HepG2 (cell line): ENCODE data around the gene CHRNB1. TPM values are rescaled to one million over a fixed set of nuclear protein-coding genes. Genes with fewer than 3 reads are reported as not detected.

Source experiments
- ATAC-seq: fragments of 200-7000 bp; cut with Tn5 transposase; 3 replicates; pipeline ENCODE4 v1.9.1; 2020; ENCODE audit warnings: mild to moderate bottlenecking, moderate library complexity
- BruUV-seq: library from RNA; stranded (reverse); fragments of 400-500 nt; replicated peaks from 2 replicates; lab custom pipeline; 2021; lab: Mats Ljungman, UMichigan
- CTCF ChIA-PET: fragments of 300-600 bp; formaldehyde crosslinking; extraction: SDS; loops from one replicate; lab custom pipeline; 2021; ENCODE audit warnings: low total read pairs, inconsistent platforms, low intra/inter-chr PET ratio; lab: Yijun Ruan, JAX
- POLR2A ChIA-PET: fragments of 350-600 bp; sonication (Branson Sonifier 250); formaldehyde crosslinking; loops from one replicate; lab custom pipeline; 2020; ENCODE audit warnings: antibody characterized with exemption, inconsistent platforms; lab: Yijun Ruan, JAX
- DNase-seq: peaks from one replicate; pipeline ENCODE4 v3.0.0-alpha.2; 2015; ENCODE audit warnings: low spot score
- FAIRE-seq: peaks from 3 replicates; lab custom pipeline; 2011; peaks lifted over from hg19 to GRCh38; lab: Jason Lieb, UNC
- H2AFZ ChIP-seq: one replicate; pipeline ENCODE4 v1.6.1; 2011; ENCODE audit warnings: low read length, inconsistent platforms
- H3K27ac ChIP-seq: fragments of 300-600 bp; 3 replicates; pipeline ENCODE4 v1.8.0; 2011; ENCODE audit warnings: mixed run types, mild to moderate bottlenecking, mixed read lengths, low read length, inconsistent platforms; ENCODE audit not compliant: insufficient read depth; ENCODE audit errors: extremely low read length
- H3K27me3 ChIP-seq, 2 experiments: fragments of 200-600 bp in 1 of 2; 2 replicates in 1 of 2; 3 replicates in 1 of 2; pipeline versions ENCODE4 v1.6.0 to v1.8.0; 2011; ENCODE audit warnings: low read length in 2 of 2, mild to moderate bottlenecking in 2 of 2, moderate library complexity in 2 of 2, inconsistent platforms in 1 of 2; ENCODE audit not compliant: insufficient read depth in 2 of 2, control insufficient read depth in 1 of 2
- H3K36me3 ChIP-seq, 2 experiments: fragments of 200-600 bp in 1 of 2; replicated peaks in 1 of 2; 2 replicates in 1 of 2; 3 replicates in 1 of 2; pipeline versions ENCODE4 v1.5.1 to v1.8.0; 2011; ENCODE audit warnings: low read length in 2 of 2, inconsistent platforms in 1 of 2; ENCODE audit not compliant: insufficient read depth in 2 of 2, control insufficient read depth in 1 of 2
- H3K4me1 ChIP-seq: 2 replicates; pipeline ENCODE4 v1.5.1; 2012; ENCODE audit warnings: low read length, inconsistent platforms; ENCODE audit not compliant: insufficient read depth
- H3K4me2 ChIP-seq: 2 replicates; pipeline ENCODE4 v1.6.0; 2011; ENCODE audit warnings: low read depth, low read length, inconsistent platforms
- H3K4me3 ChIP-seq, 3 experiments: fragments of 200-600 bp in 1 of 3; sonication (generic), shearing (Covaris generic) in 1 of 3; replicated peaks in 1 of 3; 2 replicates each; pipeline ENCODE4 v1.5.1; 2011 to 2016; ENCODE audit warnings: low read length in 3 of 3, inconsistent platforms in 2 of 3, low read depth in 2 of 3, mild to moderate bottlenecking in 2 of 3, control low read depth in 1 of 3, mixed read lengths in 1 of 3; ENCODE audit not compliant: insufficient read depth in 1 of 3
- H3K79me2 ChIP-seq: one replicate; pipeline ENCODE4 v1.6.1; 2011; ENCODE audit warnings: low read length, inconsistent platforms; ENCODE audit not compliant: insufficient read depth
- H3K9ac ChIP-seq: 2 replicates; pipeline ENCODE4 v1.6.0; 2011; ENCODE audit warnings: mild to moderate bottlenecking, low read depth, low read length, inconsistent platforms; ENCODE audit not compliant: insufficient read depth
- H3K9me3 ChIP-seq: 2 replicates; pipeline ENCODE4 v1.5.1; 2012; ENCODE audit warnings: mild to moderate bottlenecking, low read length
- H4K20me1 ChIP-seq: 2 replicates; pipeline ENCODE4 v1.6.0; 2011; ENCODE audit warnings: inconsistent platforms, mild to moderate bottlenecking, low read length, moderate library complexity; ENCODE audit not compliant: insufficient read depth
- CBX1 ChIP-seq: IDR thresholded peaks from one replicate; pipeline ENCODE4 v1.6.1; 2016; ENCODE audit warnings: antibody characterized with exemption, low read depth
- CC2D1A ChIP-seq: sonication (generic); formaldehyde crosslinking; IDR thresholded peaks from 2 replicates; pipeline ENCODE4 v1.8.1; 2023; ENCODE audit warnings: mild to moderate bottlenecking, missing genetic modification reagents
- MEF2D ChIP-seq: sonication (generic); formaldehyde crosslinking; IDR thresholded peaks from 2 replicates; pipeline ENCODE4 v1.5.1; 2020; ENCODE audit warnings: mild to moderate bottlenecking, missing genetic modification reagents
- SIX4 ChIP-seq: sonication (generic); formaldehyde crosslinking; IDR thresholded peaks from 2 replicates; pipeline ENCODE4 v1.4.0; 2020; ENCODE audit warnings: missing genetic modification reagents
- ZC3H13 ChIP-seq: sonication (generic); formaldehyde crosslinking; IDR thresholded peaks from 2 replicates; pipeline ENCODE4 v1.8.1; 2023; ENCODE audit warnings: mild to moderate bottlenecking, missing genetic modification reagents, moderate library complexity
- ZFP36 ChIP-seq: fragments of 150-350 bp; IDR thresholded peaks from 2 replicates; pipeline ENCODE4 v1.6.1; 2018; ENCODE audit warnings: borderline replicate concordance, low read length, low read depth; ENCODE audit not compliant: partially characterized antibody
- ZFP36L1 ChIP-seq: sonication (generic); formaldehyde crosslinking; IDR thresholded peaks from 2 replicates; pipeline ENCODE4 v1.8.0; 2022; ENCODE audit warnings: mild to moderate bottlenecking, missing genetic modification reagents, moderate library complexity
- ZMAT3 ChIP-seq: sonication (generic); formaldehyde crosslinking; conservative IDR thresholded peaks from 2 replicates; pipeline ENCODE4 v1.7.0; 2021; ENCODE audit warnings: missing genetic modification reagents
- ZNF232 ChIP-seq: sonication (generic); formaldehyde crosslinking; IDR thresholded peaks from 2 replicates; pipeline ENCODE4 v1.4.0; 2020; ENCODE audit warnings: missing genetic modification reagents, borderline replicate concordance
- ZNF367 ChIP-seq: sonication (generic); formaldehyde crosslinking; IDR thresholded peaks from 2 replicates; pipeline ENCODE4 v1.4.0; 2020; ENCODE audit warnings: missing genetic modification reagents, borderline replicate concordance
- ZNF766 ChIP-seq: sonication (generic); formaldehyde crosslinking; IDR thresholded peaks from 2 replicates; pipeline ENCODE4 v1.5.0; 2020; ENCODE audit warnings: missing genetic modification reagents, borderline replicate concordance
- ZNF839 ChIP-seq: sonication (generic); formaldehyde crosslinking; IDR thresholded peaks from 2 replicates; pipeline ENCODE4 v1.4.0; 2020; ENCODE audit warnings: missing genetic modification reagents, mild to moderate bottlenecking, borderline replicate concordance
- ZSCAN21 ChIP-seq: sonication (generic); formaldehyde crosslinking; IDR thresholded peaks from 2 replicates; pipeline ENCODE4 v1.8.0; 2022; ENCODE audit warnings: mild to moderate bottlenecking, missing genetic modification reagents, moderate library complexity, borderline replicate concordance
- WGBS: methylation state at CpG from one replicate; pipeline ENCODE4 v1.1.6; 2017; ENCODE audit warnings: low lambda C conversion rate; 5-methylcytosine and 5-hydroxymethylcytosine counted together
- in situ Hi-C: cut with HindIII; loops from 2 replicates; pipeline ENCODE4 v1.10.0; 2017; ENCODE audit warnings: low pct_unique_long_range_greater_than_20kb; ENCODE audit not compliant: extremely low pct_ligation_motif_present
- intact Hi-C: fragments of 100-400 bp; cut with micrococcal nuclease; formaldehyde crosslinking; loops from one replicate; pipeline ENCODE4 v1.10.0; 2022; ENCODE audit not compliant: unreplicated experiment
- polyA plus RNA-seq, 8 experiments: library from polyadenylated mRNA; depleted of rRNA in 3 of 8; stranded (reverse) in 7 of 8; unstranded in 1 of 8; fragments of >200 nt; fragmentation: Illumina TruSeq in 4 of 8; extraction: Trizol in 4 of 8; gene quantifications; 2 replicates each; pipeline versions ENCODE4 v1.2.1 to v1.2.3, GENCODE V29; 2011 to 2016; ENCODE audit warnings: low read depth in 4 of 8, missing spikeins in 1 of 8, mixed read lengths in 1 of 8; ENCODE audit not compliant: insufficient read depth in 1 of 8
- total RNA-seq, 5 experiments: library from RNA; depleted of rRNA; stranded (reverse); fragments of >200 nt; fragmentation: Illumina TruSeq; extraction: Trizol; gene quantifications; 2 replicates each; pipeline ENCODE4 v1.2.3, GENCODE V29; 2016; ENCODE audit warnings: low read depth in 1 of 5
- TF ChIP-seq, protein P1 (sequence below): sonication (generic); formaldehyde crosslinking; IDR thresholded peaks from 2 replicates; pipeline ENCODE4 v1.5.1; 2020; ENCODE audit warnings: mild to moderate bottlenecking, missing genetic modification reagents, borderline replicate concordance
- TF ChIP-seq, protein P2 (sequence below): sonication (generic); formaldehyde crosslinking; IDR thresholded peaks from 2 replicates; pipeline ENCODE4 v1.5.0; 2020; ENCODE audit warnings: missing genetic modification reagents, mild to moderate bottlenecking, borderline replicate concordance
- TF ChIP-seq, protein P3 (sequence below): sonication (generic); formaldehyde crosslinking; conservative IDR thresholded peaks from 2 replicates; pipeline ENCODE4 v1.5.0; 2020; ENCODE audit warnings: missing genetic modification reagents

The CHRNB1 gene
- total and polyA plus RNA-seq, 2 of the 13 experiments (the other 11 are each of a cell fraction or from before 2014, with no cell fraction given) = 5.4 to 33.7 TPM

DNA sequence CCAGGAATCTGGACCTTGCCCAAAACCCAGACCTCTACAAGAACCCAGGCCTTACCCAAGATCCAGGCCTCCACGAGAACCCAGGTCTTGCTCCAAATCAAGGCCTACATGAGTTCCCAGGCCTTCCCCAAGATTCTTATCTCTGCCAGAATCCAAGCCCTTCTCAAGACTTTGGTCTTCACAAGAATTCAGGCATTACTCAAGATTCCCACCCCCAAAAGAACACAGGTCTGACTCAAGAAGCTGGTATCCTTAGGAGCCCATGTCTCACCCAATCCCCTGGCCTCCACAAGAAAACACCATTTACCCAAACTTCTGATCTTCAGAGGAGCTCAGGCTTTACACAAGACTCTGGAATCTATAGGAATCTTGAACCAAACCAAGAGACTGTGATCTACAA, 13.6 kb upstream of the CHRNB1 start:
- intact Hi-C loops (no loop called here), in situ Hi-C loops (no loop called here)
- Histone ChIP-seq H3K4me2 (no peak overlapping the region), H3K4me1 (peaks cover 17% of the 10 kb centered on the region), H3K36me3 (no peaks in the 10 kb centered on the region), H3K79me2 (no peaks in the 10 kb centered on the region), H4K20me1 (no peaks in the 10 kb centered on the region), H3K9me3 (no peaks in the 10 kb centered on the region), H2AFZ (no peak overlapping the region), H3K4me3 (no peak overlapping the region), H3K9ac (no peak overlapping the region), H3K27me3 (peaks cover 2 to 3% of the 10 kb centered on the region in 2 experiments; a peak in 3 of 5 replicates), H3K27ac (no peak overlapping the region)
- 0% methylated on average over 1 of the region's 1 CpG for WGBS
- BruUV-seq = no TSS peak
- no peak for DNase-seq
- TF ChIP-seq ZNF839 (CRISPR knock-in tag) (no peak), ZNF367 (CRISPR knock-in tag) (no peak), MEF2D (CRISPR knock-in tag) (no peak), ZFP36L1 (CRISPR knock-in tag) (no peak), ZSCAN21 (no peak), ZNF766 (CRISPR knock-in tag) (no peak), CC2D1A (CRISPR knock-in tag) (no peak), ZFP36 (no peak), CBX1 (no peak), ZC3H13 (CRISPR knock-in tag) (no peak), ZNF232 (no peak), SIX4 (CRISPR knock-in tag) (no peak), ZMAT3 (no peak)
- TF ChIP-seq, protein P1, sequence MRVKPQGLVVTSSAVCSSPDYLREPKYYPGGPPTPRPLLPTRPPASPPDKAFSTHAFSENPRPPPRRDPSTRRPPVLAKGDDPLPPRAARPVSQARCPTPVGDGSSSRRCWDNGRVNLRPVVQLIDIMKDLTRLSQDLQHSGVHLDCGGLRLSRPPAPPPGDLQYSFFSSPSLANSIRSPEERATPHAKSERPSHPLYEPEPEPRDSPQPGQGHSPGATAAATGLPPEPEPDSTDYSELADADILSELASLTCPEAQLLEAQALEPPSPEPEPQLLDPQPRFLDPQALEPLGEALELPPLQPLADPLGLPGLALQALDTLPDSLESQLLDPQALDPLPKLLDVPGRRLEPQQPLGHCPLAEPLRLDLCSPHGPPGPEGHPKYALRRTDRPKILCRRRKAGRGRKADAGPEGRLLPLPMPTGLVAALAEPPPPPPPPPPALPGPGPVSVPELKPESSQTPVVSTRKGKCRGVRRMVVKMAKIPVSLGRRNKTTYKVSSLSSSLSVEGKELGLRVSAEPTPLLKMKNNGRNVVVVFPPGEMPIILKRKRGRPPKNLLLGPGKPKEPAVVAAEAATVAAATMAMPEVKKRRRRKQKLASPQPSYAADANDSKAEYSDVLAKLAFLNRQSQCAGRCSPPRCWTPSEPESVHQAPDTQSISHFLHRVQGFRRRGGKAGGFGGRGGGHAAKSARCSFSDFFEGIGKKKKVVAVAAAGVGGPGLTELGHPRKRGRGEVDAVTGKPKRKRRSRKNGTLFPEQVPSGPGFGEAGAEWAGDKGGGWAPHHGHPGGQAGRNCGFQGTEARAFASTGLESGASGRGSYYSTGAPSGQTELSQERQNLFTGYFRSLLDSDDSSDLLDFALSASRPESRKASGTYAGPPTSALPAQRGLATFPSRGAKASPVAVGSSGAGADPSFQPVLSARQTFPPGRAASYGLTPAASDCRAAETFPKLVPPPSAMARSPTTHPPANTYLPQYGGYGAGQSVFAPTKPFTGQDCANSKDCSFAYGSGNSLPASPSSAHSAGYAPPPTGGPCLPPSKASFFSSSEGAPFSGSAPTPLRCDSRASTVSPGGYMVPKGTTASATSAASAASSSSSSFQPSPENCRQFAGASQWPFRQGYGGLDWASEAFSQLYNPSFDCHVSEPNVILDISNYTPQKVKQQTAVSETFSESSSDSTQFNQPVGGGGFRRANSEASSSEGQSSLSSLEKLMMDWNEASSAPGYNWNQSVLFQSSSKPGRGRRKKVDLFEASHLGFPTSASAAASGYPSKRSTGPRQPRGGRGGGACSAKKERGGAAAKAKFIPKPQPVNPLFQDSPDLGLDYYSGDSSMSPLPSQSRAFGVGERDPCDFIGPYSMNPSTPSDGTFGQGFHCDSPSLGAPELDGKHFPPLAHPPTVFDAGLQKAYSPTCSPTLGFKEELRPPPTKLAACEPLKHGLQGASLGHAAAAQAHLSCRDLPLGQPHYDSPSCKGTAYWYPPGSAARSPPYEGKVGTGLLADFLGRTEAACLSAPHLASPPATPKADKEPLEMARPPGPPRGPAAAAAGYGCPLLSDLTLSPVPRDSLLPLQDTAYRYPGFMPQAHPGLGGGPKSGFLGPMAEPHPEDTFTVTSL (CRISPR knock-in tag) = no peak
- TF ChIP-seq, protein P2, sequence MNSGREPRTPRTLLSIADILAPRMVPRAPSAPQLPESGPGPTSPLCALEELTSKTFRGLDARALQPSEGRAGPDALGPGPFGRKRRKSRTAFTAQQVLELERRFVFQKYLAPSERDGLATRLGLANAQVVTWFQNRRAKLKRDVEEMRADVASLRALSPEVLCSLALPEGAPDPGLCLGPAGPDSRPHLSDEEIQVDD (CRISPR knock-in tag) = no peak
- TF ChIP-seq, protein P3, sequence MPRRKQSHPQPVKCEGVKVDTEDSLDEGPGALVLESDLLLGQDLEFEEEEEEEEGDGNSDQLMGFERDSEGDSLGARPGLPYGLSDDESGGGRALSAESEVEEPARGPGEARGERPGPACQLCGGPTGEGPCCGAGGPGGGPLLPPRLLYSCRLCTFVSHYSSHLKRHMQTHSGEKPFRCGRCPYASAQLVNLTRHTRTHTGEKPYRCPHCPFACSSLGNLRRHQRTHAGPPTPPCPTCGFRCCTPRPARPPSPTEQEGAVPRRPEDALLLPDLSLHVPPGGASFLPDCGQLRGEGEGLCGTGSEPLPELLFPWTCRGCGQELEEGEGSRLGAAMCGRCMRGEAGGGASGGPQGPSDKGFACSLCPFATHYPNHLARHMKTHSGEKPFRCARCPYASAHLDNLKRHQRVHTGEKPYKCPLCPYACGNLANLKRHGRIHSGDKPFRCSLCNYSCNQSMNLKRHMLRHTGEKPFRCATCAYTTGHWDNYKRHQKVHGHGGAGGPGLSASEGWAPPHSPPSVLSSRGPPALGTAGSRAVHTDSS = no peak
- no peak for FAIRE-seq
- ChIA-PET CTCF (no interaction called here), POLR2A (interaction anchor here (1.1 kb wide), 1 partner anchor 27 kb away, joined by 3 read pairs; the partner anchor contains the start of gene TMEM256)
- no peak for ATAC-seq
